H4 (cell line): Measurements from ENCODE around the gene RGPD8. TPM values are rescaled to one million over a fixed set of nuclear protein-coding genes. Genes with fewer than 3 reads are reported as not detected.
"Not testable (repeated sequence)": the region's sequence is repeated elsewhere in the genome, so short reads cannot be mapped to it uniquely, and the experiment has no call there.

Source experiments
- DNase-seq: peaks from one replicate; pipeline ENCODE4 v3.0.0-alpha.2; 2015; ENCODE audit warnings: low spot score
- total RNA-seq: library from RNA; depleted of rRNA; stranded (reverse); fragments of >200 nt; shearing (Covaris generic); gene quantifications from 2 replicates; pipeline ENCODE4 v1.2.3, GENCODE V29; 2014; rRNA removed

Gene RGPD8
- 1.5 and 2.0 TPM in 2 replicates for total RNA-seq

DNA sequence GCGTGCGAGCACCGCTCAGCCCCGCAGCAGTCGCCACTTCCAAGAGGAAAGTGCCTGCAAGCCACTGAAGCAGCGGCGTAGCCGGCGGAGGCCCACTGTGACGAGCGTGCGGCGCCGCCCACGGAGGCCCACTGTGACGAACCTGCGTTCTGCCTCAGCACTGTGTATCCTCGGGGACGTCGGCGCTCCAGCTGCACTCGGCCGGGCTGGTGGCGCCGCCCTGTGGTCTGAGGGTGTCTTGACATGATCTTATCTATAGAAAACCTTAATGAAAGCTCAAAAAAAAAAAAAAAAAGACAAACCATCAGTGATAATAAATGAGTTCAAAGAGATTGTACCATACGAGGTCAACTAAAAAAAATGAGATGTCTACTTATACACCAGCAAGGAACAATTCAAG lies at the start of gene RGPD8:
Gene RGPD8 (minus strand): TSS at position 166 of the 400 bp plus-strand sequence. CDS start 192 bp downstream, outside the sequence.
- DNase-seq, result peak; percentile 62

GRCh38 chr2:112483042-112483473 lies 49.6 kb upstream of the RGPD8 start:
- peak; percentile 62 for DNase-seq

DNA sequence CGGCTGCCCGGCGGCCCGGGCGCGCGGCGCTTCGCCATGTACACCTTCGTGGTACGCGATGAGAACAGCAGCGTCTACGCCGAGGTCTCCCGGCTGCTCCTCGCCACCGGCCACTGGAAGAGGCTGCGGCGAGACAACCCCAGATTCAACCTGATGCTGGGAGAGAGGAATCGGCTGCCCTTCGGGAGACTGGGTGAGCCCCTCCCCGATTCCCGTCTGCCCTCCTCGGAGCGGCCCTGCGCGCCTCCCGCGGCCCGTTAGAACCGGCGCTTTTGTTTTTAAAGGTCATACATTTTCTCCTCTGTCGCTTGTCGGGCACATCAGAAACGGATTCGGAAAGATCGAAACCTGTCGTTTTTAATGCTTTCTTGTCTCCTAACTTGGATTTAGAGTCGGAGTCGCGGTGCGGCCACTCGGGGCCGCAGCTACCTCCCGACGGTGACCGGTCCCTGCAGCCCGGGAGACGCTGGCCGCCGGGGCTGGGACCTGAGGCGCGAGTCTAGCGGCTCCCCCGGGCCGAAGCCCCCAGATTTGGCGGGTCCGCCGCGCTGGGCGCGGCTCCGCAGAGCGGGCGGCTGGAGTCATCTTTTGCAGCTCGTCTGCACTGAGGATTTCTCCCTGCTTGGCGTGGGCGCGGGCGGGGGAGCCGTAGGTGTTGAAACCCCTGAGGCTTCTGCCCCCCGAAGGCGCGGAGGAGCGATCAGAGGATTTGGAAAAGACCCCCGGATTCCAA lies 49.0 kb upstream of the RGPD8 start:
- DNase-seq, result no peak

GRCh38 chr2:112481528-112482233 lies 48.2 kb upstream of the RGPD8 start, which contains the start of gene TTL:
Gene TTL, plus strand, starts transcription at chr2:112482156. Its CDS starts 189 bp downstream, at chr2:112482345.
- DNase-seq, result peak; percentile 41

DNA sequence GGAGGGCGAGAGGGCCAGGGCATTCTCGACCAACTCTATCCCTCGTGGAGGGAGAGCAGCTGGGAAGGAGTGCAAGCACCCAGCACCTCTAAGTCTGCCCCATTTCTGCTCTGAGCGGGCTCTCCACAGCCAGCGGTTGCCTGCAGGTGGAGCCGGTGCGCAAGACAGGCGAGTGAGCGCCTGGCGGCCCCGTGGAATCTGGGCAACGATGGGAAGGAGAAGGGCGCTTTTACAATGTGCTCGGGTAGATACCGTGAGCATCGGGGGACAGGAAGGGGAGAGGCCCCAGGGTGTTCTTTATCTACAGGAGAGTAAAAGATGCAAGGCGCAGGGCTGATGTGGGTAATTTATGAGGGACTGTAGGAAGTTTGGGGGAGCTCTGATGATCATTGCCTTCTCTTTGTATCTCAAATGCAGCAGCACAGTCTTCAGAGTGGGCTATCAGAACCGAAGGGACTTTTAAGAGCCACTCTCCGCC lies 47.6 kb upstream of the RGPD8 start:
- peak; percentile 71 for DNase-seq

DNA sequence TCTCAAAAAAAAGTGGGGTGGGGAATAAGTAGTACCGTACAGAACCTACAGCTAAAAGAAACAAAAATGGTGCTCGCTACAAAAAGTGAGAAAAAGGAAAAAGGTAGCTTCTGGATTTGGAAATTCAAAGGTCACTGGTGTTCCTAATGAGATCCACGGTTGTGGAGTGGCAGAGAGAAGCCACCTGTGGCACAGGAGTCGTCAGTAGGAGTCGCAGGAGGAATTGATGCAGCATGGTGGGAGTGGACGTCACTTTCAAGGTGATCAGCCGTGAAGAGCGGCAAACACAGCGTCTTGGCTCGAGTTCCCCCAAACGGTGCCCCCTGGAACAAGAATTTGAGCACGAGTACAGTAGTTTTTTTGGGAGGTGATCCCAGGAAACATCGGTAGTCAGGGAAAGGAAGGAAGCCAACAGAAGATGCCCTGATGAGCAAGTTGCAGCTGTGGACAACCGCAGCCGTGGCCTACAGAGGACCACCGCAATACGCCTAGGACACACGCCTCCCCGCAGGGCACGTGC lies 47.1 kb upstream of the RGPD8 start:
- DNase-seq, result no peak

DNA sequence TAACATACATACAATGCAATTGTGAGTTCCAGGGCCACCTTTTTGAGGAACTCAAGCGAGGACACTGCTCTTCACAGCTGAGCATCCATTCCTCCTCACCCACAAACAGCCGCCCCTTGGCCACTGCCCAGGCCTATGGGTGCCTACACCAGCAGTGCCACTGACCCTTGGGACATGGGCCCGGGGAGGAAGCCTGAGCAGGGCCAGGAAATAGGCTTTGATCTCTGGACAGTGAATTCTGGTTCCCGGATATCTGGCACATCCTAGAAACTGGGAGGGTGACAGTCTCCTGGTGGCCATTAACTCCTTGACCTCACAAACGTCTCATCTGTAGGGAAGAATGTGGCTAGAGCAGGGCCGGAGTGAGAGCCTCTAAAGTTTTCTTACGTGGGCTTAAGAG lies 43.0 kb upstream of the RGPD8 start:
- no peak for DNase-seq

- no peak for DNase-seq
Observed at GRCh38 chr2:112474844-112475486, 41.5 kb upstream of the RGPD8 start.

GRCh38 chr2:112472547-112473263 lies 39.3 kb upstream of the RGPD8 start:
- no peak for DNase-seq

- DNase-seq, result no peak
Observed at GRCh38 chr2:112465382-112465781, 31.9 kb upstream of the RGPD8 start.

DNA sequence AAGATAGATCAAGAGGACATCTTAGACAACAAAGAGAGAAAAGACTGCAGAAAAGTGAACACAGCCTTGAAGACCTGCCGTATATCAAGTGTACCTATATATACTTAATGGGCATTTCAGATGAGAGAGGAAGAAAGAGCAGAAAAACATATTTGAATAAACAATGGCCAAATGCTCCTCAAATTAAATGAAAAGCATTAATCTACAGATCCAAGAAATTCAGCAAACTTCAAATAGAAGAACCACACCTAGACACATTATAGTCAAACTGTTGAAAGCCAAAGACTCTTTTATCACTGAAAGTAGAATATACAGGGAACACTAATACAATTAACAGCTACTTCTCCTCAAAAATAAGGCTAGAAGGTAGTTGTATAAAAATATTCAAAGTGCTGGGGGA lies 29.8 kb upstream of the RGPD8 start:
- DNase-seq, result no peak

DNA sequence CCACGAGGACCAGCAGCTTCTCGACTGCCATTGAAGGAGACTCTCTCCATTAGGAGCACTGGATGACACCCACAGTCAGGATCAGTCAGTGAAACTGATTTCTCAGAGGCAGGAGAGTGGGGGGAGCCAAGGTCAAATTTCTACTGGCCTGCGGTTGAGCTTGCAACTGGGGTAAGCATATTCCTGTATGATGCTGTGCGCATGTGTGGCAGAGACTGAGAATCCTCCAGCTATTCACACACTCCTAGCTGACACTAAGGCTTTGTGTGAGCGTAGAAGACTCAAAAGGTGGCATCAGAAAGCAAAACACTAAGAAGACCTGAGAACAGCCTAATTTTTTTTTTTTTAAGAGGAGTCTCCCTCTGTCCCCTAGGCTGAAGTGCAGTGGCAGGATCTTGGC lies 28.7 kb upstream of the RGPD8 start:
- no peak for DNase-seq

DNA sequence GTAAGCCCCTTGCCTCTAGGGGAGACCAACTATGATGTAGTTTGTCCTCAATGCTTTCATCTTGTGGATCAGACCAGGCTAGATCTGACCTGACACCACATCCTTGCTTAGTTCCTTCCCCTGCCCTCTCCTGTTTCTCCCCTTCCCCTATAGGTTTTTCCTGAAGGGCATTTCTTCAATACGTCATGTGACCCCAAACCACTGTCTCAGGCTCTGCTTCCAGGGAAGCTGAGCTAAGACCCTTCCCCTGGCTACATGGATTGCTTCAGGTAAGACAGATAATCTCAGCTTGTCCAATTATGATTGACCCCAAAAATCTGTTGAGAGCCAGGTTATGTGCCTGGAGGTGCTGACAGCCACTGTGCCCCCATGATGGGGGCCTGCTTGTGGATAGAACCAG lies 25.9 kb upstream of the RGPD8 start:
- DNase-seq, result no peak

DNA sequence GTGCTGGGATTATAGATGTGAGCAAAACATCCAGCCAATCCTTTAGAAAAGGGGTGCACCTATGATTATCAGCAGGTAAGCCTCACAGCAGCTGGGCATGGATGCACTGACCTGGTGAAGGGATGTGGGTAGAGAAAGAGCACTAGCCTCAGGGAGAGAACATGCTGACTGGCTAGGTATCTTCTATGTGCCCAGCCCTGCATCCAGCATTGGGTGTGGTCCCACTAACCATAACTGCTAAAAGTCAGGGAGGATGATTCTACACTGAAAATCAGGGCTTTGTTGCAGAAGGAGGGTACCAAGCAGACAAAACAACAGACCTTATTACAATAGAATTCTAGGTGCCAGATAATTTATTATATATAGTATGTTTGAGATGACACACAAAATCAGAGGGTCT lies 21.1 kb upstream of the RGPD8 start:
- no peak for DNase-seq

DNA sequence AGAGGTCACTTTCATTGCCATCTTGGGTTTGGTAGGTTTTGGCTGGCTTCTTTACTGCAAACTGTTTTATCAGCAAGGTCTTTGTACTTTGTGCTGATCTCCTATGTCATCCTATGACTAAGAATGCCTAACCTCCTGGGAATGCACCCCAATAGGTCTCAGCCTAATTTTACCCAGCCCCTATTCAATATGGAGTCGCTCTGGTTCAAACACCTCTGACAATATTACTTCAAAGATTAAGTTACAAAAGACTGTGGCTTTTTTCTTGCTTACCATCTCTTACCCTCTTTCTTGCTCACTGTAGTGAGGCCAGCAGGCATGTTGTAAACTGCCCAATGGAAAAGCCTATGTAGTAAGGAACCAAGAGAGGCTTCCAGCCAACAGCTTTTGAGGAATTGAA lies 17.9 kb upstream of the RGPD8 start:
- DNase-seq, result no peak

DNA sequence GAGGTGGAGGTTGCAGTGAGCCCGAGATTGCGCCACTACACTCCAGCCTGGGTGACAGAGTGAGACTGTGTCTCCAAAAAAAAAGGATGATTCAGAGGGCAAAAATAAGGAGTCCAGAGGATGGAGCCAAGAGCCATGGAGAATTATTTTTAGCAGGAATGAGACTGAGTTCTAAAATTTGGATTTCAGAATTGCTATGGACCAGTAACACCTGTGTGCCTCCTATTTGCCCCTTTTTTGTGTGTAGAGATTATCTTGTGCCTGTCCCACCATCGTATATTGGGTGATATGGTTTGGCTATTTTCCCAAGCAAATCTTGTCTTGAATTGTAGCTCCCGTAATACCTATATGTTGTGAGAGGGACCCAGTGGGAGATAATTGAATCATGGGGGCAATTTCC lies 16.4 kb upstream of the RGPD8 start:
- DNase-seq, result no peak

GRCh38 chr2:112444256-112444655 lies 10.8 kb upstream of the RGPD8 start:
- not testable (repeated sequence) for DNase-seq

DNA sequence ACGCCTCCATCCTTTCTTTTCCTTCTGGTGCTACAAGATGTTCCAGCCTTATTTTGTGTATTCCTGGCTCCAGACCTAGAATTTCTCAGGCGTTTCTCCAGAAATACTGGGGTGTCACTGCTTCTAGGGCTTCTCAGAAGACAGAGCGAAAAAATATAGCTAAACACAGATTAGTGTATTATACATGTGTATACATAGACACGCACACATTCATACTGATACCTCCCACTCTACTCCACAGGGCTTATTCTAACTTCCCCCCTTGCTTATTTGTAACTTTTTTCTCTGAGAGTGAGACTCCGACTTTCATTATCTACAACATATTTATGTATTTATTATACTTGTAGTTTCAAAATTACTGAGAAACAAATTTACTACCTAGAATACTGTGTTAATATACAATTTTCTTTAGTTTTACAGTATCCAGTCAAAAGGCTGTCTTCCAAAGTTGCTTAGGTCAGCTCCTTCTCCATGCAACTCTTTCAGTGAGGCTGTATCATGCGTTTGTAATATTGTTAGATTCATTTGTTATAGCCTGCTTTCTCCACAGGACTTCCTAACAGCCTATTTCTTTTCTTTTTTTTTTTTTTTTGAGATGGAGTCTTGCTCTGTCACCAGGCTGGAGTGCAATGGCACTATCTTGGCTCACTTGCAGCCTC lies 5.3 kb upstream of the RGPD8 start:
- not testable (repeated sequence) for DNase-seq

- not testable (repeated sequence) for DNase-seq
Observed at GRCh38 chr2:112437405-112437831, 4.0 kb upstream of the RGPD8 start.

- not testable (repeated sequence) for DNase-seq
Observed at GRCh38 chr2:112436993-112437392, 3.5 kb upstream of the RGPD8 start.
